GM23248 (cell line): ENCODE measurements around the gene TIGD3. TPM values are rescaled to one million over a fixed set of nuclear protein-coding genes. Genes with fewer than 3 reads are reported as not detected.
"Not testable (repeated sequence)": the region's sequence is repeated elsewhere in the genome, so short reads cannot be mapped to it uniquely, and the experiment has no call there.

Experiments used
- DNase-seq: peaks from one replicate; pipeline ENCODE4 v3.0.0-alpha.2; 2015
- H2AFZ ChIP-seq: fragments of 200-600 bp; sonication (generic); 2 replicates; pipeline ENCODE4 v1.6.1; 2016; ENCODE audit warnings: antibody characterized with exemption
- H3F3A ChIP-seq: fragments of 200-600 bp; sonication (generic); 2 replicates; pipeline ENCODE4 v1.6.1; 2016; ENCODE audit warnings: mild to moderate bottlenecking, antibody characterized with exemption, mixed run types; ENCODE audit not compliant: insufficient read depth
- H3K27ac ChIP-seq: fragments of 200-600 bp; sonication (generic); 2 replicates; pipeline ENCODE4 v1.5.1; 2016; ENCODE audit warnings: mild to moderate bottlenecking
- H3K27me3 ChIP-seq: fragments of 200-600 bp; sonication (generic); replicated peaks from 2 replicates; pipeline ENCODE4 v1.6.1; 2016; ENCODE audit warnings: mild to moderate bottlenecking; ENCODE audit not compliant: insufficient read depth
- H3K36me3 ChIP-seq: fragments of 200-600 bp; sonication (generic); 2 replicates; pipeline ENCODE4 v1.6.1; 2016; ENCODE audit warnings: low read depth, mild to moderate bottlenecking
- H3K4me1 ChIP-seq: fragments of 200-600 bp; sonication (generic); 2 replicates; pipeline ENCODE4 v1.6.1; 2016; ENCODE audit warnings: mild to moderate bottlenecking; ENCODE audit not compliant: insufficient read depth
- H3K4me2 ChIP-seq: fragments of 200-600 bp; sonication (generic); one replicate; pipeline ENCODE4 v1.6.1; 2016; ENCODE audit warnings: mild to moderate bottlenecking; ENCODE audit not compliant: unreplicated experiment
- H3K4me3 ChIP-seq: fragments of 200-600 bp; sonication (generic); 2 replicates; pipeline ENCODE4 v1.5.1; 2016; ENCODE audit warnings: mild to moderate bottlenecking
- H3K79me2 ChIP-seq: fragments of 200-600 bp; sonication (generic); 2 replicates; pipeline ENCODE4 v1.6.1; 2016; ENCODE audit warnings: mild to moderate bottlenecking; ENCODE audit not compliant: insufficient read depth
- H3K9ac ChIP-seq: fragments of 200-600 bp; sonication (generic); 2 replicates; pipeline ENCODE4 v1.6.1; 2016; ENCODE audit warnings: mild to moderate bottlenecking
- H3K9me2 ChIP-seq: fragments of 200-600 bp; sonication (generic); 2 replicates; pipeline ENCODE4 v1.6.1; 2016; ENCODE audit warnings: mixed run types, mild to moderate bottlenecking, moderate library complexity; ENCODE audit not compliant: insufficient read depth
- H3K9me3 ChIP-seq: fragments of 200-600 bp; sonication (generic); one replicate; pipeline ENCODE4 v1.6.1; 2017; ENCODE audit warnings: low read depth
- H4K20me1 ChIP-seq: fragments of 200-600 bp; sonication (generic); 2 replicates; pipeline ENCODE4 v1.6.0; 2016; ENCODE audit not compliant: insufficient read depth
- EZH2 ChIP-seq: fragments of 200-600 bp; sonication (generic); IDR thresholded peaks from 2 replicates; pipeline ENCODE4 v1.6.1; 2018; ENCODE audit warnings: antibody characterized with exemption, mild to moderate bottlenecking; ENCODE audit not compliant: insufficient read depth, poor library complexity, severe bottlenecking
- EZH2phosphoT487 ChIP-seq: fragments of 200-600 bp; sonication (generic); IDR thresholded peaks from 2 replicates; pipeline ENCODE4 v1.6.1; 2018; ENCODE audit warnings: antibody characterized with exemption, moderate library complexity, mild to moderate bottlenecking, low read depth; ENCODE audit not compliant: insufficient read depth
- WGBS, 2 experiments: methylation state at CpG; one replicate each; pipeline ENCODE4 v1.1.6; 2015 to 2017; ENCODE audit warnings: low lambda C conversion rate in 2 of 2, low coverage in 1 of 2; ENCODE audit errors: missing lambda C conversion rate in 2 of 2; 5-methylcytosine and 5-hydroxymethylcytosine counted together
- in situ Hi-C: fragments of 300-500 bp; cut with MboI; formaldehyde crosslinking; loops from 2 replicates; pipeline ENCODE4 v1.15.0; 2020
- polyA plus RNA-seq: library from polyadenylated mRNA; unstranded; fragments of >200 nt; fragmentation: Nextera tagmentation; extraction: Ambion mirVana; gene quantifications from 2 replicates; pipeline ENCODE4 v1.2.1, GENCODE V29; 2016
- total RNA-seq: library from RNA; depleted of rRNA; stranded (reverse); fragments of >200 nt; shearing (Covaris generic); gene quantifications from 2 replicates; pipeline ENCODE4 v1.2.3, GENCODE V29; 2014

The TIGD3 gene
- total and polyA plus RNA-seq, 2 experiments from 2014 or later: not detected

- TF ChIP-seq EZH2phosphoT487 (no peak), EZH2 (no peak)
- Histone ChIP-seq H2AFZ (peak overlapping the region; percentile 68), H3K27me3 (no peaks in the 10 kb centered on the region), H3K9ac (peak overlapping the region; percentile 39), H3K9me2 (no peaks in the 10 kb centered on the region), H3K27ac (peak overlapping the region; percentile 41; the same call in 1 of the 2 replicates), H3K4me3 (no peak overlapping the region), H3K4me1 (0 out of 2 replicates have a peak, but pooled peaks cover 3% of the 10 kb centered on the region), H3K79me2 (peaks cover 8% of the 10 kb centered on the region), H3F3A (peaks cover 46% of the 10 kb centered on the region), H3K36me3 (no peaks in the 10 kb centered on the region), H4K20me1 (no peaks in the 10 kb centered on the region), H3K9me3 (no peaks in the 10 kb centered on the region), H3K4me2 (peak overlapping the region; percentile 32)
- no peak for DNase-seq
- in situ Hi-C loops: loop anchor here (10.0 kb wide), 1 partner anchor 55 kb away; no protein-coding TSS in a partner anchor
- WGBS, 2 experiments: 68 to 69% methylated on average over 2 of the region's 2 CpGs
Observed at GRCh38 chr11:65329478-65329877, 25.1 kb upstream of the TIGD3 start.

- DNase-seq: peak; percentile 94
- no peaks in the 10 kb centered on the region for H3K9me2 ChIP-seq
- H3K9ac ChIP-seq: peak overlapping the region; percentile 39
- no peaks in the 10 kb centered on the region for H3K36me3 ChIP-seq
- peak overlapping the region; percentile 32 for H3K4me2 ChIP-seq
- H2AFZ ChIP-seq: peak overlapping the region; percentile 68
- 2 to 3% methylated on average over 13 of the region's 13 CpGs for WGBS, 2 experiments
- in situ Hi-C loops: loop anchor here (10.0 kb wide), 1 partner anchor 55 kb away; no protein-coding TSS in a partner anchor
- 0 out of 2 replicates have a peak, but pooled peaks cover 1% of the 10 kb centered on the region for H4K20me1 ChIP-seq
- H3K4me1 ChIP-seq: peaks cover 4% of the 10 kb centered on the region; the same call in 1 of the 2 replicates
- peaks cover 46% of the 10 kb centered on the region for H3F3A ChIP-seq
- peaks cover 13% of the 10 kb centered on the region for H3K79me2 ChIP-seq
- TF ChIP-seq EZH2 (no peak), EZH2phosphoT487 (no peak)
- H3K27ac ChIP-seq: peak overlapping the region; percentile 41; the same call in 1 of the 2 replicates
- H3K4me3 ChIP-seq: no peak overlapping the region
- no peaks in the 10 kb centered on the region for H3K9me3 ChIP-seq
- H3K27me3 ChIP-seq: no peaks in the 10 kb centered on the region
Observed at GRCh38 chr11:65329944-65330403, 24.6 kb upstream of the TIGD3 start.

GRCh38 chr11:65330544-65330943, 24.0 kb upstream of the TIGD3 start:
- TF ChIP-seq EZH2phosphoT487 (no peak), EZH2 (no peak)
- Histone ChIP-seq H2AFZ (peak overlapping the region; percentile 68), H3K9me3 (no peaks in the 10 kb centered on the region), H3K79me2 (peaks cover 19% of the 10 kb centered on the region), H3K4me3 (no peak overlapping the region), H3K9me2 (no peaks in the 10 kb centered on the region), H3K9ac (0 out of 2 replicates have a peak overlapping the region, but pooled peaks have one; percentile 39), H3F3A (peaks cover 48% of the 10 kb centered on the region), H4K20me1 (peaks cover 6% of the 10 kb centered on the region; the same call in 1 of the 2 replicates), H3K27ac (no peak overlapping the region), H3K27me3 (no peaks in the 10 kb centered on the region), H3K36me3 (no peaks in the 10 kb centered on the region), H3K4me2 (no peak overlapping the region), H3K4me1 (peaks cover 9% of the 10 kb centered on the region)
- 62 to 66% methylated on average over 7 of the region's 7 CpGs for WGBS, 2 experiments
- in situ Hi-C loops: no loop called here
- DNase-seq: no peak

GRCh38 chr11:65332591-65332990, 22.0 kb upstream of the TIGD3 start:
- H4K20me1 ChIP-seq, in situ Hi-C loops: not testable (repeated sequence)
- WGBS, 2 experiments: 86 to 92% methylated on average over 9 of the region's 9 CpGs

More at GRCh38 chr11:65332591-65332990, 22.0 kb upstream of the TIGD3 start:
- Histone ChIP-seq H3F3A (peaks cover 35% of the 10 kb centered on the region), H3K4me1 (peaks cover 12% of the 10 kb centered on the region), H3K79me2 (peaks cover 39% of the 10 kb centered on the region)
- H3K9ac ChIP-seq, H3K4me2 ChIP-seq, H3K9me3 ChIP-seq, H3K9me2 ChIP-seq, H3K4me3 ChIP-seq, H2AFZ ChIP-seq, H3K27ac ChIP-seq, DNase-seq, H3K27me3 ChIP-seq, H3K36me3 ChIP-seq: not testable (repeated sequence)
